ENCODE measurements around the gene FAT1.

FAT1 gene

GRCh38 chr4:186749611-186750281 lies 26.1 kb upstream of the FAT1 start:
- DNase-seq = no peak

GRCh38 chr4:186746581-186746980 lies 22.9 kb upstream of the FAT1 start:
- DNase-seq = no peak

DNA sequence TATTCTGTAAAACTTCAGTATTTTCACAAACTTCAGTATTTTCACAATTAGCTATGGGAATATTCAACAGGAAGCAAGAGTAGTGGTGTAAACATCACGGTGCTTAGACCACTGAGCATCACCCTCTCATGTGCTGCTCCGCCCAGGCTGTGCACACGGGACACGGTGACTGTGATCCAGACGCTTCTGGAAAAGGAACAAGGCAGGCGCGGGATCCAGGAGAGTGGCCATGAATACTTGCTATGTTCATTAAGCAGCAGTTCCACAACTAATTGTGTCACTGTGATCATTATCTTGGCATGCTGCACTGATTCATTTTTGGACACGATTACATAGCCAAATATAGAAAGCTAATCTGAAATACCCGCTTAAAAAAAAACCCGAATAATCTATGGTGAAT lies 19.6 kb upstream of the FAT1 start:
- DNase-seq = no peak

- no peak for DNase-seq
These were observed 17.2 kb upstream of the FAT1 start for GRCh38 chr4:186740822-186741221.

GRCh38 chr4:186739802-186740434 lies 16.3 kb upstream of the FAT1 start:
- no peak for DNase-seq

DNA sequence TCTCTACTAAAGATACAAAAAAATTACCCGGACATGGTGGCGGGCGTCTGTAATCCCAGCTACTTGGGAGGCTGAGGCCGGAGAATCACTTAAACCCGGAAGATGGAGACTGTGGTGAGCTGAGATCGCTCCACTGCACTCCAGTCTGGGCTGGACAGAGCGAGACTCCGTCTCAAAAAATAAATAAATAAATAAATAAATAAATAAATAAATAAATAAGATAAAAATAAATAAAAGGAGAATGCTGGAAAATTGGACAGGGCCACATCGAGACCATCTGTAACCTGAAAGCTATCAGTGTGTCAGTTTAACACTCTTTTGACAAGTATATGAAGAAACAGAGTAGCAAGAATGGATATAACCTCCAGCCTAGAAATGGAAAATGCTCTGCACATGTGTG lies 15.7 kb upstream of the FAT1 start:
- no peak for DNase-seq

DNA sequence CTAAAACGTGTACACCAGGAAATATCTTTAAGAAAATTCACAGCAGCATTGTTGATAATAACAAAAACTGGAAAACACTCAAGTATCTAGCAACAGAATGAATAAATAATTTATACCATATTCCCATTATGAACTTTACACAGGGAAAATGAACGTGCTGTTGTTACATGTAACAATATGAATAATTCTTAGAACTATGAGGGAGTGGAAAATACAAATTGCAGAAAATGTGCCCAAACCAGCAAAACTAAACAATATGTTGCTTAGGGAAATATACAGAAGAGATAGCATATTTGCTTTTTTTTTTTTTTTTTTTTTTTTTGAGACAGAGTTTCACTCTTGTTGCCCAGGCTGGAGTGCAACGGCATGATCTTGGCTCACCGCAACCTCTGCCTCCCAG lies 14.8 kb upstream of the FAT1 start:
- no peak for DNase-seq

DNA sequence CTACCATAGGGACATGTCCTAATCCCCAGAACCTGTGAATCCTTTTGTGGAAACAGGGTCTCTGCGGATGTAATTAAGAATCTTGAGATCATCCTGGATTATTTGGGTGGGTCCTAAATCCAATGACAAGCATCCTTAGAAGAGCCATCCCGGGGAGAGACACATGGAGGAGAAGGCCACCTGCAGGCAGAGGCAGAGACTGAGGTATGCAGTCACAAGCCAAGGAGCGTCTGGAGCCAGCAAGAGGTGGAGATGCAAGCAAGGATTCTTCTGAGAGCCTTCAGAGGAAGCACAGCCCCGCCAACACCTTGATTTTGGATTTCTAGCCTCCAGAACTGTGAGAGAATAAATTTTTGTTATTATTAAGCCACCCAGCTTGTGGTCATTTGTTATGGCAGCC lies 13.8 kb upstream of the FAT1 start:
- no peak for DNase-seq

DNA sequence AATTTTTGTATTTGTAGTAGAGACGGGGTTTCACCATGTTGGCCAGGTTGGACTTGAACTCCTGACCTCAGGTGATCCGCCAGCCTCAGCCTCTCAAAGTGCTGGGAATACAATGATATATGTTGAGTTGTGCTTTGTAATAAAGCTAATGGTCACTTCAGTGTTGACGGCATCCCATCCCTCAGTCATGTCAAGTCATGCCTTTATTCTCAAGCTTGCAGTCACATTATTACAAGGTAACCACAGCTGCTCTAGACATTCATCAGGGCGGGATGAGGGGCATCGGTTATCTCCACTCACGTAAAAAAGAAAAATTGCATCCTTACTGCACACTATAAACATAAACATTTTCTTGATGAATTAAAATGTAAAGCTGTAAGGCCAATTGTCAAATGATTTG lies 12.8 kb upstream of the FAT1 start:
- DNase-seq = no peak

GRCh38 chr4:186734251-186734650 lies 10.6 kb upstream of the FAT1 start:
- no peak for DNase-seq

GRCh38 chr4:186733778-186734177 lies 10.1 kb upstream of the FAT1 start:
- no peak for DNase-seq

- no peak for DNase-seq
These were observed 7.0 kb upstream of the FAT1 start for GRCh38 chr4:186730621-186731020.

DNA sequence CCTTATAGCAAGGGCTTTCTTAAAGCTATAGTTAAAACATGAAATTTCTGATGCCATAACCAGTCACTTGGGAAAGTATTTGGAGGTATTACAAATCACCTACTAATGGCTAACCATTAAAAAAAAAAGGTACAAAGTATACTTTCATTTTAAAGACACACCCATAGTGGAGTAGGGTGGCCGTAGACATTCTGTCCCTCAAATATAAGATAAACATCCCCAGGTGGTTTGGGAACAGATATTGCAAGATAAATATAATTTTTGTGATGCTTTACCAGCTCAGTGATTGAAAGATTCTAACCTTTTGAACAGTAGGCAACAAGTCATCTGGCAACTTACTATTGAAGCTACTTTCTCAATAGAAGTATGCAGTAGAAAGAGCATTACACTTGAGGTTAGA lies 6.2 kb upstream of the FAT1 start:
- DNase-seq = no peak

GRCh38 chr4:186728631-186729271 lies 5.1 kb upstream of the FAT1 start:
- no peak for DNase-seq

DNA sequence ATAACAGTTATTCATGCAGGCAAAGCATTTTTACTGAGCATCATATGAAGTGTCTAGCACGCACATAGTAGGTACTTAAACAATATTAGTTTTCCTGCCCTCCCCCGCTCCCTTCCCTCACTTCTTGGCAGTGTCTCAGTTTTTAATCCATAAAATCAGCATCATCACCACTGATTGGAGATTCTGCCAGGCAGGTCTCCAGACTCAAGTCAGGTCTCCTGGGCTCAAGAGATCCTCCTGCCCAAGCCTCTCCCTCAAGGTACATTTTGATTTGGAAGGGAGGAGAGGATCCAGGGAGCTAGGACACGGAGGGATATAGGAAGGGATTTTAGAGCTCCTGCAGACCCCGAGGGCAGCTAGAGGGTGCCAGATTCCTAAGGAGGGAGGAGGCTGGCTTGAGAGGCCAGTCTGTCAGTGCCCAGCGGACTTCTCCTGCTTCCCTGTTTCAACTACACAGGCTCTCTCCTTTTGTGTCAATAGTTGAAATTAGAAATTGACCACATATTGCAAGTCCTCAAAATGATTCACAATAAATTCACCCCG lies 4.4 kb upstream of the FAT1 start:
- no peak for DNase-seq

GRCh38 chr4:186727169-186727976 lies 3.7 kb upstream of the FAT1 start:
- DNase-seq = no peak

GRCh38 chr4:186726426-186727168 lies 2.9 kb upstream of the FAT1 start:
- no peak for DNase-seq

DNA sequence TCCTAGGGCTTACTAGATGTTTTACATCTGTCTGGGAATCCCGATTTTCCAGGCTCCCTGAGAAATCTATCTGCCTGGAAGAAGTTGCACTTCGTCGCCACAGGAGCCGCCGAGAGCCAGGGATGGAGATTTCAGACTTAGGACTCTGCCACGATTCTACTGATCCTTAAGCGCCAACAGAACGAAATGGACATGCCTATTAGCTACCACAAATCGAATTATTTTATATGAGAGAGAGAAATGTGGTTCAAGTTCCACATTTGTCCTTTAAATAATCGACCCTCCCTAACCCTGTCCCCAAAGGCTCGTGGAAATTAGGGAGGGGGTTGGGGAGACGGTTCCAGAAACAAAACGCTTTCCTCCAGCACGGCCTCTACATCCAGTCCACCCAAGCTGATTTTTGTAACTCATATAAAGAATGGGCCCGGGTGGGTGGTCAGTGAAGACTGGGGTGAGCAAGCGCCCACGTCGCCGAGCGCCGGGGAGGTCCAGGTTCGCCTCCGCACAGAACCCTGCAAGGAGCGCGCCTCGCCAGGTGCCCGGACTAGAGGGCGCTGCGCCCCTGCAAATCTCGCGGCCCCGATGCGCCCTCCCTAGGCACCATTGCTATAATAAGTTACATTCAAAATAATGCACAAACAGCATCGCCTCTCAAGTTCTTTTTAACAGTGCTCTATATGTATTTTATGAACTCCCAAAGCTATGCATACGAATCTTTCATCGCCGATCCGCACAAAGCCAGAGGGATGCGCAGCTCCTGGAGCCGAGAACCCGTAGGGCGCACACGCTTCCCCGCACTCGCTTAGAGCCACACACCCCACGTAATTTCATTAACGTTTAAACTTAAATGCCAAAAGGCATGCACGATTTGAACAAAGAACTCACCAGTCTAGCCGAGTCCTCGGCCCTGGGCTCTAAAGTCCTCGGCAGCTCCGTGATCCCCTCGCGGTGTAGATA lies 2.1 kb upstream of the FAT1 start:
- DNase-seq = no peak

- no peak for DNase-seq
These were observed 1.3 kb upstream of the FAT1 start for GRCh38 chr4:186724864-186725468.

DNA sequence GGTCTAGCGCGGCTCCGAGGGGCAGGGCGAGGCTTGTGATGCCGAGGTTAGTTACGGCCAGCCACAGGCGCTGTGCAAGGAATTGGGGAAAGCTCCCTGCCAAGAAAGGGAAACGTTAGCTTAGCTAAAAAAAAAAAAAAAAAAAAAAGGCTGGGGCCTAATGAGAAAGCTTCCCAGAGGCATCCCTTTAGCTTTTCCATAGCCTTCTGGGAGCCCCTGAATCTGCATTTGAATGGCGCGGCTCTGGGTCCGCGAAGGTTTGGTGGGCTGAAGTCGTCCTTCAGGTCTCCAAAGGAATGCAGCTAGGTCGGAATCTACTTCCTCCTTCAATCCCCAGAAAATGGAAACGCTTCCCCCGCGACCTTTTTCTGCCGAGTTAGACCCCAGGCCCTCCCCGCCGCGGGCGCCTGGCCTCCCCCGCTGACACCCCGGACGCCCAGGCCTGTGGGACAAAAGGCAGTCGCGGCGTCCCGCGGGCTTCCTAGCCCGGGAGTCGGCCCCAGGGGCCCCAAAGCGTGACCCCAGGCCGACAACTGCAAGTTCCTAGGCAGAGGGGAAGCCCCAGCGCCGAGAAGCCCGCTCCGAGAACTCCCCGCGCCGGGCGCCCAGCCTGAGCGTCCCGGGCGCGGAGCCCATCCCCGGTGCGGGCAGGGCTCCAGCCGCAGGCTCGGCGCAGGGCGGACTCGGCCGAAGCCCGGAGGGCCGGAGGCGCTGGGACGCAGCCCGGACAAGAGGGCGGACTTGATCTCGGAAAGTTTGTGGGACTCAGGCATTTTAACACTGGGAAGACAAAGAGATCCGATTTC lies 605 bp upstream of the FAT1 start:
- no peak for DNase-seq
